GM13976 (cell line): ENCODE results near the gene IGSF21.

ENCODE experiments used
- DNase-seq: peaks from one replicate; pipeline ENCODE4 v3.0.0; 2012; ENCODE audit warnings: low spot score
- CTCF ChIP-seq: IDR thresholded peaks from 2 replicates; pipeline ENCODE4 v1.5.1; 2012; ENCODE audit warnings: borderline replicate concordance, mild to moderate bottlenecking; ENCODE audit not compliant: insufficient read depth; ENCODE audit errors: extremely low read depth, missing control alignments, control extremely low read depth
- in situ Hi-C: fragments of 300-500 bp; cut with MboI; formaldehyde crosslinking; loops from one replicate; pipeline ENCODE4 v1.12.0; 2022; ENCODE audit warnings: low sequenced_read_pairs, mixed read lengths, inconsistent platforms; ENCODE audit not compliant: unreplicated experiment

IGSF21 gene

GRCh38 chr1:18279351-18280074 lies 171.9 kb downstream of the IGSF21 start:
- no peak for TF ChIP-seq CTCF
- DNase-seq: no peak
- in situ Hi-C loops: no loop called here

GRCh38 chr1:18280956-18281355 lies 173.4 kb downstream of the IGSF21 start:
- TF ChIP-seq CTCF: no peak
- in situ Hi-C loops: no loop called here

GRCh38 chr1:18282851-18283600 lies 175.4 kb downstream of the IGSF21 start:
- no peak for TF ChIP-seq CTCF
- in situ Hi-C loops: no loop called here
- no peak for DNase-seq

More at GRCh38 chr1:18280956-18281355, 173.4 kb downstream of the IGSF21 start:
- no peak for DNase-seq

GRCh38 chr1:18283601-18284385 lies 176.2 kb downstream of the IGSF21 start:
- in situ Hi-C loops: no loop called here
- no peak for DNase-seq
- no peak for TF ChIP-seq CTCF

- no peak for TF ChIP-seq CTCF
- no peak for DNase-seq
- in situ Hi-C loops: no loop called here
Observed at GRCh38 chr1:18284805-18285537, 177.4 kb downstream of the IGSF21 start.

- no peak for TF ChIP-seq CTCF
- DNase-seq: no peak
- in situ Hi-C loops: no loop called here
Observed at GRCh38 chr1:18285538-18285924, 177.9 kb downstream of the IGSF21 start.
